Heart left ventricle (tissue), 13 donors: Measurements from ENCODE around the gene ZKSCAN5.

Source experiments
- CTCF ChIP-seq, 12 donors: fragments of 200-600 bp; sonication (generic) in 4 of 12; IDR thresholded peaks; one replicate each; pipeline versions ENCODE4 v1.5.0 to v1.8.0; 2018 to 2022; ENCODE audit warnings: antibody characterized with exemption in 12 of 12, mild to moderate bottlenecking in 5 of 12
- POLR2A ChIP-seq, 2 donors: fragments of 450-650 bp; IDR thresholded peaks; one replicate each; pipeline ENCODE4 v1.6.1; 2017; ENCODE audit warnings: antibody characterized with exemption in 2 of 2, mild to moderate bottlenecking in 2 of 2, moderate library complexity in 2 of 2
- donor health status: ischemic (EF 13 %, LVEDD 7.1; RV severe dilation, severe dysfunction).
- donor health status: DM: no; HTN: yes; CAD: no.
- donor health status: DM: no; HTN: no; CAD: no.
- donor health status: ischemic (EF 25% LVEDD 6.9; RV normal size, moderate dysfunction).
- donor health status: ischemic (EF 25% LVEDD 5.7; RV mildly dilated, moderate dysfunction).
- donor health status: ischemic (EF 35%, LVEDD 5.7; RV mildly dilated, moderate dysfunction).
- donor health status: nonischemic (EF 11% LVEDD 7.7; RV severe dilation, severe dysfunction).
- donor health status: DM: yes; HTN: yes; CAD: no.
- donor health status: PGD.
- donor health status: ischemic (EF 29% LVEDD 5.4; RV normal size, mild dysfunction).
- donor health status: nonischemic (EF 23%, LVEDD 6.1; RV moderate dilation, normal function).

GRCh38 chr7:99461221-99461620 is 43.2 kb upstream of the ZKSCAN5 start:
- no peak for TF ChIP-seq CTCF (IDR thresholded peaks at IDR 0.05)
- TF ChIP-seq POLR2A (IDR thresholded peaks at IDR 0.05), result no peak
